Suppressor macrophage (primary cell): Measurements from ENCODE around the gene SLC5A10.
"Not testable (repeated sequence)": the region's sequence is repeated elsewhere in the genome, so short reads cannot be mapped to it uniquely, and the experiment has no call there.

ENCODE experiments used
- DNase-seq, 4 experiments: peaks; one replicate each; pipeline ENCODE4 v3.0.0-alpha.2; 2020 to 2022
- total RNA-seq, 17 experiments: gene quantifications; one replicate each; lab custom pipeline; 2026; ENCODE audit warnings: mixed read lengths in 6 of 17, inconsistent platforms in 3 of 17; lab: John Stamatoyannopoulos, UW

The SLC5A10 gene
- total RNA-seq: 0 to 3.1 (median 0) reads per million in 17 experiments

- DNase-seq: no peak
These were observed at the start of gene SLC5A10 for GRCh38 chr17:18951941-18952842. Gene SLC5A10 (plus strand): TSS chr17:18952165. CDS start chr17:18952206, 41 bp downstream.

- no peak for DNase-seq
These were observed 47.5 kb upstream of the SLC5A10 start for GRCh38 chr17:18904482-18904881.

- DNase-seq: no peak
These were observed 46.7 kb upstream of the SLC5A10 start for GRCh38 chr17:18905226-18905625.

GRCh38 chr17:18910326-18910725 is 41.6 kb upstream of the SLC5A10 start:
- no peak for DNase-seq

- DNase-seq: no peak
These were observed 41.1 kb upstream of the SLC5A10 start for GRCh38 chr17:18910881-18911280.

- peak; percentile 52 to 85 (median 63) for DNase-seq
These were observed 35.0 kb upstream of the SLC5A10 start for GRCh38 chr17:18916816-18917500.

GRCh38 chr17:18917506-18918032 is 34.4 kb upstream of the SLC5A10 start:
- DNase-seq: peak in 1 of 4 experiments; percentile 16

- peak in 1 of 4 experiments; percentile 5 for DNase-seq
These were observed 32.0 kb upstream of the SLC5A10 start for GRCh38 chr17:18919963-18920362.

GRCh38 chr17:18920911-18921441 is 31.0 kb upstream of the SLC5A10 start:
- no peak for DNase-seq

GRCh38 chr17:18921485-18921884 is 30.5 kb upstream of the SLC5A10 start:
- no peak for DNase-seq

GRCh38 chr17:18921912-18922451 is 30.0 kb upstream of the SLC5A10 start:
- peak in 3 of 4 experiments; percentile 11 to 57 (median 40) for DNase-seq

GRCh38 chr17:18922596-18922995 is 29.4 kb upstream of the SLC5A10 start:
- DNase-seq: not testable (repeated sequence)

- no peak for DNase-seq
These were observed 26.8 kb upstream of the SLC5A10 start for GRCh38 chr17:18925187-18925586.

GRCh38 chr17:18928628-18929125 is 23.3 kb upstream of the SLC5A10 start:
- no peak for DNase-seq

GRCh38 chr17:18932360-18933055 is 19.5 kb upstream of the SLC5A10 start:
- no peak for DNase-seq

GRCh38 chr17:18933102-18934058 is 18.6 kb upstream of the SLC5A10 start:
- peak; percentile 42 to 81 (median 64) for DNase-seq

GRCh38 chr17:18937981-18938691 is 13.8 kb upstream of the SLC5A10 start:
- DNase-seq: no peak

GRCh38 chr17:18938692-18939023 is 13.3 kb upstream of the SLC5A10 start:
- no peak for DNase-seq

- DNase-seq: no peak
These were observed 7.3 kb upstream of the SLC5A10 start for GRCh38 chr17:18944646-18945045.

- no peak for DNase-seq
These were observed 5.4 kb upstream of the SLC5A10 start for GRCh38 chr17:18946536-18946935.
